HG03521 (cell line): Measurements from ENCODE around the gene SEPTIN5.

Source experiments
- ATAC-seq: cut with Tn5 transposase; IDR thresholded peaks from one replicate; pipeline ENCODE4 v1.9.1; 2021; ENCODE audit warnings: mild to moderate bottlenecking, moderate library complexity; ENCODE audit not compliant: unreplicated experiment

SEPTIN5 gene

DNA sequence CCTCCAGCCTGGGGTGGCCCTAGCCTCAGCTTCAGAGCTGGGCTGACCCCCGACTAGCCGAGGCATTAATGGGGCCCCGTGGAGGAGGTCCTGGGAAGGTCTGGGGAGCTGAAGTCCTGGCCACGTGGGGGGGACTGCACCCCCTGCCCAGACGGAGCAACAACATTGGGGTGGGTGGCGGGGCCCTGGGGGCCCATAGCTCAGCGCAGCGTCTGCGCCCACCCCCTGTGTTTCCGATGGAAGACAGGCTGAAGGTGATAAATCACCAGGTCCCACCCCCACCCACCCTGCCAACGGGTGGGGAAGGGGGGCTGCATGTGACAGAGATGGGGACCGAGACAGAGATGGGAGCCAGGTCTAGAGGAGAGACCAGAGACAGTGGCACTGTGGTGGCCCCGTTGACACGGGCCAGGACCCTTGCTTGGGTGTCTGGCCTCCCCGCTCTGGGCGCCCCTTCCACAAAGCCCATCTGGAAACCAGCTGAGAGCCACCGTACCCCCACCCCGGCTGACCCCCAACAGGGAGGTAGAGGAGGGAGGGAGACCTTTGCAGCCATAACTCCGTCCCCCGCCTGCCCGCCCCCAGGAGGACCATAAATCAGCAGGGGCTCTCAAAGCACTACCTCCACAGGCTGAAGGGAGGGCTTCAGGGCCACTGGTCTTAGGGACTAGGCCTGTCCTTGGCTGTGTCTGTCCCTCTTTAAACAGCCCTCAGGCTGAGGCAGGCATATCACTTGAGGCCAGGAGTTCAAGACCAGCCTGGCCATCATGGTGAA is 17.2 kb downstream of the SEPTIN5 start:
- ATAC-seq, result no peak

DNA sequence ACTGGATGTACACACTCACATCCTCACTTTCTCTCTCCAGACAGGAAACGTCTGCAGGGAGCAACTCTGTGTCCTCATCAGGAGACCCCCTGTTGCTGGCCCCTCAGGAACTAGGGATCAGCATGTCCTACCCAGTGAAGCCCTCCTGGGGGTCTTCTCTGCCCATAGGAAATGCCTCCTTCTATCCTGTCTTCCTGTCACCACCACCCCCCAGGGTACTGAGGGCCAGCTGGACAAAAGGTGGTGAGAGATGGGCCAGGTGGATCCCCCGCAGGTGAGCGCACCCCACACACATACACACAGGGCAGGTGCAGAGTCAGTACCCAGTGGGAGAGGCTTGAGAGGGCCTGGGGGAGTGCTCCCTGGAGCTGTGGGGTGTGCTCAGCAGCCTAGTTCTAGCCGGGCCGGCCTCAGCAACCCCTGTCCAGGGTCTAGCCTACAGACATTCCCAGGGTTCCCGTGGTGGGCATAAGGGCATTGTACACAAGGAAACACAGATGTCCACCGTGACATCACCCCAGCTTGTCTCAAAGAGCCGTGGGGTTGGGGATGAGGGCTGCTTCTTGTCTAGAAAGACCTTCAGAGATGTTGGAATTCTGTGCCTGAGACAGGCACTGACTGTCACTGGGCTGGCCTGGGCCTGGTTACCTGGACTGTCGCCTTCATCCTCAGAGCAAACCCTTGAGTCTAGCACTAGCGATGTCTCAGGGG is 18.3 kb downstream of the SEPTIN5 start:
- no peak for ATAC-seq

DNA sequence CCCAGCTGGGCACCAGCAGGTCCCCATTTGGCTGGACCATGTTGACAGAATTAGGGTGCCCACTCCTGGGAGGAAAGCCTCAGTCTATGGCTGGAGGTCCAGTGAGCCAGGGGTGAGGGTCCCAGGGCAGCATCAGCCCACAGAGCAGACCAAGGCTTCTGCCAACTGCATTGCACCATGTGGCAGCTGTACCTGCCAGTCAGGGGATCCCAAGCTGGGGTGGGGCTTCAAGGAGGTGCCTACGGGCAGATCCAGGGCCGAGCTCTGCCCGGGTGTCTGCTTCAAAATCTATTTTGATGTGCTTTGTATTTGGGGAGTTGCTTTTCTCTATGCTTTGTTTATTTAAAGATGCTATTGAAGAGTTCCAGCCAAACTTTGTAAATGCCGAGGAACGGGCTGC is 19.5 kb downstream of the SEPTIN5 start:
- ATAC-seq, result no peak

DNA sequence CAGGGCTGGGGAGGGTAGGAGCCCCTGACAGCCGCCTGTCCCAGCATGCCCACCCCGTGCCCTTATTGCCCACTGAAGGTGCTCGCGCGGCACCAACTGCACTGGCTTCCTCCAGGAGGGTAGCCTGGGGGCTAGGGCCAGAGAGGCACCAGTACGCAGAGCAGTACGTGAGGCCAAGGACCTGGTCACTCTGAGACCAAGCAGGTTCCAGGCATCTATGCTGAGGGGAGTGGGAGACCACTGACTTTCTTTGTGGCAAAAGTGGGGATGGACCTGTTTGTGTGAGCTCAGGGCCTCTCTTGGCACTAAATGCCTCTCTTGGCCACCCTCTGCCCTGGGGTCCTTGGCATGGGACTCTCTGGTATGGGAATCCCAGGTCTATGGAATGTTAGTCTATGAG is 19.9 kb downstream of the SEPTIN5 start:
- ATAC-seq, result no peak

DNA sequence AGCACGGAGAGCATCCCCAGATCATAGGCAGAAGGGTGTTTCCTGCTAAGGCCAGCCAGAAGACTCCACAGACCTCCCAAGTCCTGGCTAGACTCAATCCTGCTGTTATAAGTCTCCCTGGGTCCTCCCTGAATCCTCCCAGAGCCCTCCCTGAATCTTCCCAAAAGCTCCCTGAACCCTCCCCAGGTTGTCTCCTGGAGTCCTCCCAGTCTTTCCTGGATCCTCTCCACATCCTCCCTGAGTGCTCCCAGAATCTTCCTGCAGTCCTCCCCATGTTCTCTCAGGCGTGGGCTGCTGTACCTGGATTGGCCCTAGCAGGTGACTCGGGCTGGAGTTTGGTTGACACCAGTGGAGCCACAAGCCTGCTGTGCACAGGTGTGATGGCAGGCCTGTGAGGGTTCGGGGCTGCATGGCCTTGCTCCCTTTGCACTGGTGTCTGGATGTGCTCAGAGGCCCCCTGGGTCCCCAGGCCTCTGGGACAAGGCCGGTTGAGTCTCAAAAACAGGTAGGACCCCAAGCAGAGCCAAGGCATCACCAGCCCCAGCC is 20.6 kb downstream of the SEPTIN5 start:
- no peak for ATAC-seq

DNA sequence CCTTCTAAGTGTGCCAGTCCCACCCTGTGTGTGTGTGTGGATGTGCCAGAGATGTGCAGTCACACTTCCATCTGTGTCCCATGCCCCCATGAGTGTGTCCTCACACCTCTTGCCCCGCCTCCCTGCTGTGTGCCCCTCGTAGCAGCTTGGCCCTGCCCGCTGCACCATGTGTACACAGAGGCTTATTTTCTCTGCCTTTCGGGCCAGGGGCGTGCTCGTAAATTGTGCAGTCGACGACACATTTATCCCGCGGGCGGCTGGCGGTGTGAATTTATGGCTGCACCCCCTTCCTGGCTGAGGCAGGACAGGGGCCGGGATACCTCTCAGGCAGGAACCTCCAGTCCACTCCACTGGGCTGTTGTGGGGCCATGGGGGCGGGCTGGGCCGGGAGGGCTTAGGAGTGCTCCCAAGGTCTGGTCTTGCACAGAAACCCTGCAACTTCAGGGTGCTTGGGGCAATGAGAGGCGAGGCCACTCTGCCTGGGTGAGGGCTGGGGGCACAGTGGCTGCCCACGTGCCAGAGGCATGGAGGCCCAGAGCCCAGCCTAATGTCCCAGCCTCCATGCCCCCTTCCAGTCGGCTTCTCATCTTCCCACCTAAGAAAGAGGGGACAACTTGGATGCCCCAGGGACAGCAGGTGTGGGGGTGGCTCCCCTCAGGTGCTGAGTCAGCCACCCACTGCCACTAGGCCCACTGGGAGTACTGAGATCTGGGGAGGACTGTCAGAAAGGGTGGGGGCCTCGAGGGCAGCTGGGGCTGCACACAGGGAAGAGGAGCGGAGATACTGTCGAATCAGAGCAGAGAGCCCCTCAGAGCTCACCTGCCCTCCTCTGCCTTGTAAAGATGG is 21.6 kb downstream of the SEPTIN5 start:
- ATAC-seq, result no peak

DNA sequence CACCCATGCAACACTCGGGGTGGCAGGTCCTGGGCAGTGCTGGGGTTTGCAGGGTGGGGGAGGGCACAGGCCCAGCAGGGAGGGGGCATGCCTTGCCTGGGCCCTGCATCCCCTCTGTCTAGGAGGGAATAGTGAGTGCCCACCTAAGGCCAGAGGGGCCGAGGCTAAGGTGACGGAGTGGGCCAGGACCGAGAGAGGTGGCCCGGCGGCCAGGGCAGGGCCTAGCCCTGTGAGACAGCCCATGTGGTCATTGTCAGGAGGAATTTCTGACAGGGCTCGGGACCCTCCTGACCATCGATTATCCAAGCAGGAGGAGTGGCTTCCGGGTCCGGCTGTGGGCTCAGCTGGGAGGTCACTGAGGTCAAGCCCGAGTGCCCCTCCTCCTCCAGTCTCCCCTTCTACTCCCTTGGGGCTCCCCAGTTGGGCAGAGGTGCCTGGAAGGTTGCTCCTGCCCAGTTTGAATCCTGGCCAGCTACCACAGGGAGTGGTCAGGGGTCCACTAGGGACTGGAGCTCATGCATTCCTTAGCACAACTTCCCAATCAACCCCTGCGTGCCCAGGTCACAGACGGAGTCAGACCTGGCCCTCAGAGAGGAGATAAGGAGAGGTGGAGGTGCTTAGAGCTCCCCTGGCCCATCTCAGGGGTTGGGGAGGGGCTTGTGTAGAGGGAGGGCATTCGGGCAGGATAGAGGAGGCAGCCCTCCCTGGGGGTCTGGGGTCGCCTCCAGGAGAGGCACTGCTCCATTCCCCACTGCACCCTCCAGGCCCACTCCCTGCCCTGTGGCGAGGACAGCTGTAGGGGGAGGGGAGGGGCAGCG is 23.8 kb downstream of the SEPTIN5 start:
- ATAC-seq, result no peak

DNA sequence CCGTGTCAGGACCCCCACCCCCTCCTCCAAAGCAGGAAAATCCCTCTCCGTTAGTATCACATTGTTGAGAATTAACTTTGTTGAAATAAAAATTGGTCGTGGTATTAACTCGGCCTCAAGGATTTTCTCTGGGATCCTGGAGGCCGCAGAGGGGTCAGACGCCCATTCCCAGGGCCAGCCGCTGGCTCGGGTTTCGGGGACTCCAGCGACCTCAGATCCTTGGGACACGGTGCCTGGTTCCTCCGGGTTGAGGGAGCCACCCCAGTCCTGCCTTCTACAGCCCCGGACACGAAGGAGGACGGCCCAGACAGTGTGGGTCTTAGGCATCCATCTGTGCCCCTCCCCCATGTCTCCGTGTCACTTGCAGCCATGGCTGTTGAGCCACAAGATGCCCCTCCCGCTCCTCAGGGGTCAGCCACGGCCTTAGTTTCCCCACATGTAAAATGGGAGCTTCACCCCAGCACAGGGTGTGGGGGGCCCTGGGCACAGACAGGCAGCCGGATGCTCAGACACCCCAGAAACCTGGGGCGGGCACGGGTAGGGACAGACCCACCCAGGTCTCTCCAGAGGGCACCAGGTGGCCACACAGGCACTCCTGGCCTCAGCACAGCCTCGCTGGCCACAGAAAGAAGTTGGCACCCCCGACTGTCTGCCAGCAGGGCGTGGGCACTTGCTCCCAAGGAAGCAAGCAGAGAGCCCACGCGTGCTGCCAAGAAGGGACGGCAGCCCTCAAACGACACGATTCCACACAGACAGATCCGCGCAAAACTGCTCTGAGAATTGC is 24.6 kb downstream of the SEPTIN5 start:
- no peak for ATAC-seq

DNA sequence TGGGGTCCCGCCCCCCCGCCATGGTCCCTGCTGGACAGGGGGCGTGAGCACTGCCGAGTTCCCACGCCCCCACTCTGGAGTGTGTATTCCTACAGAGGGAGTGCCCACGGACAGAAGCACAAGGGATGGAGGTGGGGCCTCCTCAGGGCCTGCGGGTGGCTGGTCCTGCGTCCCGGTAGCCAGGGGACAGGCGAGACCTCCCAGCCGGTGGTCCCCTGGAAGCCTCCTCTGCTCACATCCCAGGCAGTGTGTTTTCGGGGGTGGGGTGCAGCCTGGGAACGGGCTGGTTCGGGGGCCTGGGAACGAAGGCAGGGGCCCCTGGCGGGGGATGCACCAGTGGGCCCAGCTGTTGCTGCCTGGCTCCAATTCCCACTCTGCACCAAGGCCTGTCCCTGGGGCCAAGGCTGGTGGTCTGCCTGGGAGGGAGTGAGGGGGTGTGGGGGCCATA is 25.2 kb downstream of the SEPTIN5 start:
- ATAC-seq, result no peak

DNA sequence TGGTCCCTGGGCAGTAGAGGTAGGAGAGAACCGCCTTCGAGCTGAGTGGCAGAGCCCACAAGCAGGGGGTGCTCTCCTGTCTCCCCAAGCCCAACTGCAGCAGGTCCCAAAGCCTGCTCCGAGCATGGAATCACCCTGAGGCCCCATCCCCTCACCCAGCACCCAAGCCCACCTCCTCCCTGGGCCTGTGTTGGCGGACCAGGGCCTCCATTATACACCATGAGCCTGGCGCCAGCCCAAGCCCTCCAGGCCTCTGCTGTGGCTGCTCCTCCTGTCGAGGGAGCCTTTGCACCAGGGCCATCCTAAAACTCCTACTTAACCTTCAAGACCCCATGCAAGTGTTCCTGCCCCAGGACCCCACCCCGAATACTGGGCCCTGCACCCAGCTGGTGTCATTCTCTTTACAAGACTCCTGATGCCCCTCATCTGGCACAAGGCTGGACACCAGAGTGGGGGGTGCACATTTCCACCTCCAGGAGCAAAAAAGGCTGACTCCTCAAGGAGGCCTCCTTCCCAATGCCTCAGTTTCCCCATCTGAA is 25.7 kb downstream of the SEPTIN5 start:
- no peak for ATAC-seq

DNA sequence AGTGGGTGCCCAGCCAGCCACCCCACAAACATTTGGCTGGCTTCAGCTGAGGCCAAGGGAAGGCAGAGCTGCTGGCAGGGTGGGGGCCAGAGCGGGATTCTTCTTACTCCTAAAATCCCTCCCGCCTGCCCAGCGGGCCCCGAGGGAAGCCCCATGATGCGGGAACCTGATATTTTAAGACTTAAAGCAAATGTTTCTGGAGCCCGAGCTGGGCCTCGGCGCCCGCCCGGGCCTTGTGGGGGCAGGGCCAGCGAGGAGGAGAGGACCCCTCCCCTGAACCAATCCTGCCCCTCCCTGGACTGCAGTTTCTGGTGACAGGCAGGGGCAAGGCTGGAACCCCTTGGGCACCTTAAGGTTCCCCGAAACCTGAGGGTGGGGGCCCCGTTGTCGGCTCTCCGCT is 26.3 kb downstream of the SEPTIN5 start:
- no peak for ATAC-seq

DNA sequence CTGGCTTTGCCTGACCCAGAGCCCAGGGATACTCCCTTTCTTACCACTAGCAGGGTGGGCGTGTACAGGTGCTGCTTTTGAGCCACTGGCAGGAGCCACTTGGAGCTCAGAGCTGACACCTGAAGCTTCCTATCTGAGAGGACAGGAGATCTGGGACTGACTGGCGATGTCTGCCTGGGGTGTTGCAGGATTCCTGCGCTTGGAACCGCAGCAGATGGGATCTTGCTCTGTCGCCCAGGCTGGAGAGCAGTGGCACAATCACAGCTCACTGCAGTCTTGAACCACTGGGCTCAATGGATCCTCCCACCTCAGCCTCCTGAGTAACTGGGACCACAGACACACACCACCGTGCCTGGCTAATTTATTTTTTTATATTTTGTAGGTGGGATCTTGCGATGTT is 26.8 kb downstream of the SEPTIN5 start:
- ATAC-seq, result no peak

DNA sequence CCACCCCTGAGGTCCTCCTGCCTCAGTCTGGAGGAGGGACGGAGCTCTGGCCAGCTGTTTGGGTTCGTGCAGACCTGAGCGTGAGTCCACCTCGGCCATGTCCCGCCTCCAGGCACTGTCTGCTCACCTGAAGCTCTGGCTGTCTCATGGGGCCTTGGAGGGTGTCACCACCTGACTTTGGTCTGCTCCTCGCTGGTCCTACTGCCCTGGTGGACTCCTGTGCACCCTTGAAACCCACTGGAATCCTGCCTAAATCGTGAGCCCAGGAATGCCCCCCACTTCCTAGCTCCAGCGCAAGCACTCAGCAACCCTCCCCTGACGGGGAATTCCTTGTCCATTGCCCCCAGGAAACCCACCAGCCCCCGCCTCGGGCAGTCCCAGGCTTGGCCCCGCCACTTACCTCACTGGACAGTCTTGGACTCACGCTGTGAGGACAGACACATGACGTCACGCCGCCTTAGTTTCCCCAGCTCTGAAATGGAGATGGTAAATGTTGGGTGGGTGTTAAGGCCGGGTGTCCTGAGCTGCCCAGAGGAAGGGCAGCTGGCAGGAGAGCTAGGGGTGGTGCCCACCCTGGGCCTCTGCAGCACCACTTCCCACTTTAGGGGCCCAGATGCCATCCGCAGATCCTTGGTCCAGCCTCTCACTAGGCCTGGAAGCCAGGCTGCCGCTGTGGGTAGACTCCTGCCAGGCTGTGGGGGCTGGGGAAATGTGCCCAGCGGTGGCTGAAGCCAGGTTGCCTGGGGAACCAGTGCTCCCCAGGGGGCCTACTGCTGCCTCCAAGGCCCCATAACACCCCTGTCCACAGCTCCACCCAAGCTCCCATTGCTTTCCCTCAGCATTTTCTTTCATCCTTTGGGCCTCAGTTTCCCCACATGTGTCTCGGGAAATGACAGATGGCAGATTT is 28.1 kb downstream of the SEPTIN5 start:
- no peak for ATAC-seq

DNA sequence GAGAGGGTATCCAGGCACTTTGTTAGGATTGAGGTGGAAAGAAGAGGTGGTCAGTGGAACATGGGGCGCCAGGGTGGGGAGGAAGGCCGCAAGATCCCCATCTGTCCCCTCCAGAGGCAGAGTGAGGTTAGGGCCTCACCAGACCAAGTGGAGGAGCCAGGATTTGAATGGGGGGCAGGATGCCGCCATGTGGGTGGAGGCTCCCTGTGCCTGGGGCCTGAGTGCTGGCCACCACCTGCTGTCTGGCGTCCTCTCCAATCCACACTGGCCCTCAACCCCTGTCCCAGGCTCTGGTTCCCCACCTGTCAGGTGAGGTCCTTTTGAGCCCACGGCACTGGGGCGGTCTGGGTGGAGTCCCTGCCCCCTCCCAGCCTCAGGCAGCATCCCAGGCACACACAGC is 28.8 kb downstream of the SEPTIN5 start:
- ATAC-seq, result no peak

DNA sequence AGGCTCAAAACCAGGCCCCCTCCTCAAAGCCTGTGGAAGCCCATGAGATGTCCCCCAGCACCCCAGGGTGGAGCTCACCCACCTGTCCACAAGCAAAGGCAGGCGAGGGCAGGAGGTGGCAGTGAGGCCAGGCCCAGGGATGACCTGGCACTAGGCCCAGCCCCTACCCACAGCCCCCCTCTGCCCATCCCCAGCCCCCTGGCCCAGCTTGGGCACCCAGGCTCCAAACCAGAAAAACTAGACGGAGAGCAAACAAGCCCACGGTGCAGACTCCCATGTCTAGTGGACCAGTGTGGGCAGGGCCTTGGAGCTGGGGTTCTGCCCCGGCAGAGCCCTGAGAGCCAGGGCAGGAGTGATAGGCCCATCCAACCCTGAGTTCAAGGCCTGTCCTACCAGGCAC is 29.3 kb downstream of the SEPTIN5 start:
- no peak for ATAC-seq

DNA sequence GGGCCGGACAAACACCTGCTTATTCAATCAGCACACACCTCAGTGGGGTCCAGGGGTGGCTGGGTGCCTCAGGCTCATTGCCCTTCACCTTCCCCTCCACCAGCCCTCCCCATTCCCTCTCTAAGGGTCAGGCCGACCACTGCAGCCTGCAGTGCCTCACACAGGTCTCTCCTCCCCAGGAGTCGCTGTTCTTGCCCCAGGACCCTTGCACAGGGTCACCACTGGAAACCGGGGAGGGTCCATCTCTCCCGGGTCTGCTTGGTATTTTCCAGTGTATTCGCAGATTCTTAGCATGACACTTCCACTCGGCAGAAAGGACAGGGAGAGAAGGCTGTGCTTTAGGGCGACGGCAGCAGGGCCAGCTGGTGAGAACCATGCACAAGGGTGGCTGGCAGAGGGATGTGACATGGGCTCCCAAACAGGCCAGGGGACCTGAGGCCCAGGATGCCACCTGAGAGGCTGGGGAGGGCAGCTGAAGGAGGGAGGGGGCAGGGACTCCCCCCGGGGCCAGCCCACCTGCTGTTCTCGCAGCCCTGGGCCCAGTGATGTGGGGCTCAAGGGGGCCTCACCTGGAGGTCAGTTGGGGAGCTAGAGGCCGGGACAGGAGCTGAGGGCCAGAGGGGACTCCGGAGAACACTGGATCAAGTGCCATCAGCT is 30.2 kb downstream of the SEPTIN5 start:
- ATAC-seq, result no peak

DNA sequence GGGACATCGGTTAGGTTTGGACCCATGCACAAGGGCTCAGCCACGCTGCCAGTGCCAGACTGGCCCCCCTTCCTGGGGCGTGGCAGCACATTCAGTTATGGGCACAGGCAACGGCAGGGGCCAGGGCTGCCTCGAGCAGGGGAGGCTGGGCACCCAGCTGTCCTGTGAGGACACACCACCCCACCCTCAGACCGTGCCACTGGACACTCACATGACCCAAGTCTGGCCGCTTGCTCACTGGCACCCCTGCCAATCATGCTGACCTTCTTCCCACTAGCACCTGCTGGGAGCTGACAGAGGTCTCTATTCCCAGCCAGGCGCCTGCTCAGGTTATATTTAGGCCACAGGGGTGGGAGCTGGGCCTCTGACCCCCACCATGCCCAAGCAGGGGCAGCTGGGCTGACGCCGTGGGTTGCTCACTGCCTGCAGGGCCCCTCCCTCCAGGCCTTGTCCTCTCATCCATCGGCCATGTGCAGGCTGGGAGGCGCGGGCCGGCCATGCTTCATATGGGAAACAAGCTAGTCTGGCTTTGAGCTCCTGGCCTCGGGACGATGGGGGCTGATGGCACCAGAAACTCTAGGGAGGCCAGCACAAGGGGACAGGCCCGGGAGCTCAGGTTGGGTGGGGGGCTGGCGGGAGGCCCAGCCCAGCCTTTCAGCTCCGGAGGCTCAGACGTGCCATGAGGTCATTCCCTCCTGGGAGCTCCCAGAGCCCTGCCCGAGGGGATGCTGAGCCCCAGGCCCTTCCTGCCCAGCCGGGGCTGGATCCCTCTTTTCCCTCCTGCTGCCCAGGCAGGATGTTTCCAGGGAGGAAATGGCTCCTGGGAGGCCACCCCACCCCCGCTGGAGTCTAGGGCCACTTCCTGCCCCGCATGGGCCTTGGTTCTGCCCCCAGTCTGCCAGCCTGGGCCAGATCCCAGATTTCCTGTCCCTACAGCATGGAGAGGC is 31.1 kb downstream of the SEPTIN5 start:
- no peak for ATAC-seq
